ENCODE measurements around the gene ICAM4. TPM values are rescaled to one million over a fixed set of nuclear protein-coding genes. Genes with fewer than 3 reads are reported as not detected.

Gene ICAM4
- polyA plus RNA-seq, 1 donor from 2014 or later, result not detected

DNA sequence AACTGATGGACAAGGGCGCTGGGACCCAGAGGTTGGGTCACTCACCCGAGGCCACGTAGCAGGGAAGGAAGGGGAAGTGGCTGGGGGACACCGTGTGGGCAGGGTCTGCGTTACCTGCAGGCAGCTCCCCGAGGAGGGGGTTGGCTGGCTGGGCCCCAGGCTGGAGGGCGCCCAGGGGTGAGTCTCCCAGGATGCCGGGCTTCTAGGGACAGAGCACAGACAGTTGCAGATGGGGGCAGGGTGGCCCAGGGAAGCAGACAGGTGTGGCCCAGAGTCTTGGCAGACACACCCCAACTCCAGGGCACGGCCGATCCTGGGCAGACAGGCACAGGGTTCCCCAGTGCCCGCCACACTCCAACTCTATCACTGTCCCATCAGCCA is 34.7 kb downstream of the ICAM4 start:
- Histone ChIP-seq H3K9ac (ENCODE audit: low read length) (no peak overlapping the region), H3K79me2 (replicated peaks; ENCODE audit: insufficient read depth, low read length) (no peaks in the 10 kb centered on the region), H3K9me2 (ENCODE audit: insufficient read depth, low read length) (no peaks in the 10 kb centered on the region), H3F3A (ENCODE audit: insufficient read depth, low read length, poor library complexity, severe bottlenecking) (no peaks in the 10 kb centered on the region), H3K4me3 (ENCODE audit: low read length) (no peak overlapping the region), H4K20me1 (ENCODE audit: insufficient read depth) (no peaks in the 10 kb centered on the region), H3K27me3 (ENCODE audit: insufficient read depth, low read depth, low read length) (no peaks in the 10 kb centered on the region), H3K9me3 (ENCODE audit: low read length) (no peaks in the 10 kb centered on the region), H3K27ac (ENCODE audit: low read length) (no peak overlapping the region), H3K36me3 (ENCODE audit: insufficient read depth, low read length) (no peaks in the 10 kb centered on the region), H2AFZ (ENCODE audit: low read depth, low read length) (no peak overlapping the region), H3K4me2 (ENCODE audit: low read length) (no peak overlapping the region)
- TF ChIP-seq TAF1 (IDR thresholded peaks at IDR 0.05; ENCODE audit: low read depth) (no peak), CTCF (IDR thresholded peaks at IDR 0.05; ENCODE audit: poor library complexity, severe bottlenecking) (no peak), RAD21 (conservative IDR thresholded peaks at IDR 0.05) (no peak), SMC3 (conservative IDR thresholded peaks at IDR 0.05; ENCODE audit: poor library complexity) (no peak), MXI1 (conservative IDR thresholded peaks at IDR 0.05; ENCODE audit: poor library complexity, severe bottlenecking) (no peak), EZH2 (IDR thresholded peaks at IDR 0.05; ENCODE audit: borderline replicate concordance, insufficient read depth, low read length, poor library complexity, severe bottlenecking) (no peak), EP300 (conservative IDR thresholded peaks at IDR 0.05; ENCODE audit: poor library complexity, severe bottlenecking) (no peak), POLR2AphosphoS5 (IDR thresholded peaks at IDR 0.05) (no peak)
- TF ChIP-seq, protein P1, sequence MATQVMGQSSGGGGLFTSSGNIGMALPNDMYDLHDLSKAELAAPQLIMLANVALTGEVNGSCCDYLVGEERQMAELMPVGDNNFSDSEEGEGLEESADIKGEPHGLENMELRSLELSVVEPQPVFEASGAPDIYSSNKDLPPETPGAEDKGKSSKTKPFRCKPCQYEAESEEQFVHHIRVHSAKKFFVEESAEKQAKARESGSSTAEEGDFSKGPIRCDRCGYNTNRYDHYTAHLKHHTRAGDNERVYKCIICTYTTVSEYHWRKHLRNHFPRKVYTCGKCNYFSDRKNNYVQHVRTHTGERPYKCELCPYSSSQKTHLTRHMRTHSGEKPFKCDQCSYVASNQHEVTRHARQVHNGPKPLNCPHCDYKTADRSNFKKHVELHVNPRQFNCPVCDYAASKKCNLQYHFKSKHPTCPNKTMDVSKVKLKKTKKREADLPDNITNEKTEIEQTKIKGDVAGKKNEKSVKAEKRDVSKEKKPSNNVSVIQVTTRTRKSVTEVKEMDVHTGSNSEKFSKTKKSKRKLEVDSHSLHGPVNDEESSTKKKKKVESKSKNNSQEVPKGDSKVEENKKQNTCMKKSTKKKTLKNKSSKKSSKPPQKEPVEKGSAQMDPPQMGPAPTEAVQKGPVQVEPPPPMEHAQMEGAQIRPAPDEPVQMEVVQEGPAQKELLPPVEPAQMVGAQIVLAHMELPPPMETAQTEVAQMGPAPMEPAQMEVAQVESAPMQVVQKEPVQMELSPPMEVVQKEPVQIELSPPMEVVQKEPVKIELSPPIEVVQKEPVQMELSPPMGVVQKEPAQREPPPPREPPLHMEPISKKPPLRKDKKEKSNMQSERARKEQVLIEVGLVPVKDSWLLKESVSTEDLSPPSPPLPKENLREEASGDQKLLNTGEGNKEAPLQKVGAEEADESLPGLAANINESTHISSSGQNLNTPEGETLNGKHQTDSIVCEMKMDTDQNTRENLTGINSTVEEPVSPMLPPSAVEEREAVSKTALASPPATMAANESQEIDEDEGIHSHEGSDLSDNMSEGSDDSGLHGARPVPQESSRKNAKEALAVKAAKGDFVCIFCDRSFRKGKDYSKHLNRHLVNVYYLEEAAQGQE (IDR thresholded peaks at IDR 0.05; ENCODE audit: borderline replicate concordance), result no peak

DNA sequence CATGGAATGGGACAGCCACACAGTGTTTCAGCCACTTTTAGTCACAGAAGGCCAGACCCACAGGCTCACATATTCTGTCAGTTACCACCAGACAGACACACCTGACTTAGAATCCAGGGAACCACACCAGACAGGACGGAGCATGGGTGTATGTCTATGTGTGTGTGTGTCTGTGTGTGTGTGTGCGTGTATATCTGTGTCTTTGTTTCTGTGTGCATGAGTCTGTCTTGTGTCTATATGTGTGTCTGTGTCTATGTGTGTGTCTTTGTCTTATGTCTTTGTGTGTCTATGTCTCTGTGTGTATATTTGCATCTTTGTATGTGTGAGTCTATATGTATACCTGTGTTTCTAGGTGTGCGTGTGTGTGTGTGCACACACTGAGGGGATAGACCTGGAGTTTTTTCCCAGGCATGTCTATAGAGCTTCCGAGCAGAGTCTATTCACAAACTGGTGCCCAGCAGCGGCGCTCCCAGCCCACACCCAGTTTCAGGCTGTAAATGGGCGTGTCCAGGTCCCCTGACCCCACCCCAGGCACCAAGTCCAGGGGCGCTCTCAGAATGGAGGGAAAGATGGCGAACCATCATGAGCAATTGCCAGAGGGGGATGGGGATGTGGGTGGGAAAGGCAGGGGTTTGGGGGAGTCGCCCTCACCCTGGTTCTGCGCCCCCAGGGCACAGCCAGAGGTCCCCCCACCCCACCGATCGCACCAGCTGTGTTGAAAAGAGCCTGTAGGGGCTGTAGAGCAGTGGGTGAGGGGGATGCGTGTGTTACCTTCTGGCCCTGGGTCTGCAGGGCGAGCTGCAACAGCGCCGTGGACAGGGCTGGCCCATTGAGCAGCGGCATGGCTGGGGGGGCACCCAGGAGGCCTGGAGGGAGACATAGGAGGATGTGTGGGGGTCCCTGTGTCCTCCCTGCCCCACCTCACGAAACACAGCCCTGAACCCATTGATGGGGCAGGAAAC is 35.4 kb downstream of the ICAM4 start:
- no peaks in the 10 kb centered on the region for H3K9me2 ChIP-seq (ENCODE audit: insufficient read depth, low read length)
- no peaks in the 10 kb centered on the region for H3F3A ChIP-seq (ENCODE audit: insufficient read depth, low read length, poor library complexity, severe bottlenecking)
- no peak overlapping the region for H2AFZ ChIP-seq (ENCODE audit: low read depth, low read length)
- no peaks in the 10 kb centered on the region for H3K27me3 ChIP-seq (ENCODE audit: insufficient read depth, low read depth, low read length)
- no peak overlapping the region for H3K27ac ChIP-seq (ENCODE audit: low read length)
- H4K20me1 ChIP-seq (ENCODE audit: insufficient read depth), result no peaks in the 10 kb centered on the region
- no peaks in the 10 kb centered on the region for H3K9me3 ChIP-seq (ENCODE audit: low read length)
- no peaks in the 10 kb centered on the region for H3K36me3 ChIP-seq (ENCODE audit: insufficient read depth, low read length)
- H3K4me3 ChIP-seq (ENCODE audit: low read length), result no peak overlapping the region
- H3K9ac ChIP-seq (ENCODE audit: low read length), result no peak overlapping the region
- no peak overlapping the region for H3K4me2 ChIP-seq (ENCODE audit: low read length)
- TF ChIP-seq SMC3 (conservative IDR thresholded peaks at IDR 0.05; ENCODE audit: poor library complexity), result no peak
- TF ChIP-seq TAF1 (IDR thresholded peaks at IDR 0.05; ENCODE audit: low read depth), result no peak
- no peak for TF ChIP-seq EZH2 (IDR thresholded peaks at IDR 0.05; ENCODE audit: borderline replicate concordance, insufficient read depth, low read length, poor library complexity, severe bottlenecking)
- no peak for TF ChIP-seq EP300 (conservative IDR thresholded peaks at IDR 0.05; ENCODE audit: poor library complexity, severe bottlenecking)
- TF ChIP-seq CTCF (IDR thresholded peaks at IDR 0.05; ENCODE audit: poor library complexity, severe bottlenecking), result no peak
- TF ChIP-seq RAD21 (conservative IDR thresholded peaks at IDR 0.05), result no peak
- no peak for TF ChIP-seq MXI1 (conservative IDR thresholded peaks at IDR 0.05; ENCODE audit: poor library complexity, severe bottlenecking)
- TF ChIP-seq, protein P1 (IDR thresholded peaks at IDR 0.05; ENCODE audit: borderline replicate concordance), result no peak
- TF ChIP-seq POLR2AphosphoS5 (IDR thresholded peaks at IDR 0.05), result no peak
- no peaks in the 10 kb centered on the region for H3K79me2 ChIP-seq (replicated peaks; ENCODE audit: insufficient read depth, low read length)

All from neural cell (in vitro differentiated cells).